ENCODE results near the gene DTNBP1.

DNA sequence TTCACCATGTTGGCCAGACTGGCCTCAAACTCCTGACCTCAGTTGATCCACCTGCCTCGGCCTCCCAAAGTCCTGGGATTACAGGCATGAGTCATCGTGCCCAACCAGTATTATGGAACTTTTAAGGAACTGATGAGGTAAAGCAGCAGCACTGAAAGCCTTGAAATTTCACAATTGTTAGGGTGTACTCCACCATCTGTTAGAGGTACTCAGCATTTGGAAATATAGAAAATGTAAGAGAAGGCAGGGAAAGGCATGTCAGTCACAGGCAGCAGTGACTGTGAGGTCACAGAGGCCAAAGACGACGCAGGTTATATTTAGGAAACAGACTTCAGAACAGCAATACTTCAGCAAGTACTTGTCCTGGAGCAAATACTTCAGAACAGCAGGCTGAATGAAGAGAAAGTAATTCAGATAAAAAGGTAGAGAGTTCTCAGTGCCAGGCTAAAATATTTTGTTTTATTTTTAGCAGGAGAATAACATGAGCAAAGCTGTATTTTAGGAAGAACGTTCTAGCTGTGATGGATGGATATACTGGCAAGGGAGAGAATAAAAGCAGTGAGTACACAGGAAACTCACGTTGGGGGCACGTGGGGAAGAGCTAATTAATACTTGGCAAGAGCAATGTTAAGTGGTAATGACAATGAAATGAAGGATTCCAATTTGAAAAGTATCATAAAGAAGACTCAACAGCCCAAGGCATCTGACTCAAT, 67.2 kb downstream of the DTNBP1 start:
- no peak for TF ChIP-seq EZH2phosphoT487 (IDR thresholded peaks at IDR 0.05; ENCODE audit: insufficient read depth, low read depth)
- TF ChIP-seq EZH2 (IDR thresholded peaks at IDR 0.05; ENCODE audit: insufficient read depth, poor library complexity, severe bottlenecking): no peak

All from GM23248 (cell line).